Measurements from ENCODE around the gene CDC16. TPM values are rescaled to one million over a fixed set of nuclear protein-coding genes. Genes with fewer than 3 reads are reported as not detected.
"Not testable (repeated sequence)": the region's sequence is repeated elsewhere in the genome, so short reads cannot be mapped to it uniquely, and the experiment has no call there.

The CDC16 gene, protein sequence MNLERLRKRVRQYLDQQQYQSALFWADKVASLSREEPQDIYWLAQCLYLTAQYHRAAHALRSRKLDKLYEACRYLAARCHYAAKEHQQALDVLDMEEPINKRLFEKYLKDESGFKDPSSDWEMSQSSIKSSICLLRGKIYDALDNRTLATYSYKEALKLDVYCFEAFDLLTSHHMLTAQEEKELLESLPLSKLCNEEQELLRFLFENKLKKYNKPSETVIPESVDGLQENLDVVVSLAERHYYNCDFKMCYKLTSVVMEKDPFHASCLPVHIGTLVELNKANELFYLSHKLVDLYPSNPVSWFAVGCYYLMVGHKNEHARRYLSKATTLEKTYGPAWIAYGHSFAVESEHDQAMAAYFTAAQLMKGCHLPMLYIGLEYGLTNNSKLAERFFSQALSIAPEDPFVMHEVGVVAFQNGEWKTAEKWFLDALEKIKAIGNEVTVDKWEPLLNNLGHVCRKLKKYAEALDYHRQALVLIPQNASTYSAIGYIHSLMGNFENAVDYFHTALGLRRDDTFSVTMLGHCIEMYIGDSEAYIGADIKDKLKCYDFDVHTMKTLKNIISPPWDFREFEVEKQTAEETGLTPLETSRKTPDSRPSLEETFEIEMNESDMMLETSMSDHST
- 100 to 1,000 TPM in 1 of 4 donors, 10 to 100 TPM in 3; 50.1 to 149 (median 69.7) TPM for total RNA-seq

DNA sequence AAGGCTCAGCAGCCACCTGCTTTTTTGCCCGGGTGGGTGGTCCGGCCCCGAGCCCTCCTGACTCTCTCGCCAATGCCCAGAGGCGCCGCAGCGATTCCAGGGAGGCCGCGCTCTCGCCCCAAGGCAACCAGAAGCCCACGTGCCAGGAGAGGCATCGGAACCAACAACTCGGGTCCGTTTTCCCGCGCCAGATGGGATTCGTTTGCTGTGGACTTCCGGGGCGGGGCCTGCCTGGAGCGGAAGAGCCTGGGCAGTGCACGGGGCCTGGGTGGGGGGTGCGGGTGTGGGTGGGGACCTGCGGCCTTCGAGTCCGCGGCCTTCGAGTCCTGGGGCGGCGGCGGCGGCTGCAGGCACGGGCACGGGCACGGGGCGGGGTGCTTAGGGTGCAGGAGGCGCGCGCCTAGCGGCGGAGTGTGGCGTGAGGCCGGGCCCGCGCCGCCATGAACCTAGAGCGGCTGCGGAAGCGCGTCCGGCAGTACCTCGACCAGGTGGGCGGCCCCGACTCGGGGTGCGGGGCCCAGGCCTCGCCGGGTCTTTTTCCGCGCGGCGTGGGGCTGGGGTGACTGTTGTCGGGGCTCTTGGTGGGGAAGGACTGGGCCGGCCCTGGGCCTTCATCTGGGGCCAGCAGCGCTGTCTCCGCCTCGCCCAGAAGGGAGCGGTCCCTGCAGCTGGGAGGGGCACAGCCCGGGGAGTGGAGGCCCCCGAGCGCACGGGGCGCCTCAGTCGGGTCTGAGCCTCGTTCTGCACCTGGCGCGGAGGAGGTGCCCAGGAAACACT, at the start of gene CDC16:
TSS of gene CDC16 (plus strand) at position 253 of the 777 bp plus-strand sequence. CDS start at position 441, 188 bp downstream.
- Histone ChIP-seq H3K36me3 (peaks cover 0 to 31% (median 0%) of the 10 kb centered on the region in 3 donors), H3K27me3 (no peaks in the 10 kb centered on the region), H3K27ac (peak within 1 kb of the TSS; percentile 79 to 95 (median 94)), H3K9me3 (no peaks in the 10 kb centered on the region), H3K4me1 (peaks cover 0 to 12% (median 6%) of the 10 kb centered on the region in 4 donors), H3K4me3 (peak within 1 kb of the TSS; percentile 74 to 90 (median 88))
- TF ChIP-seq, protein P1, sequence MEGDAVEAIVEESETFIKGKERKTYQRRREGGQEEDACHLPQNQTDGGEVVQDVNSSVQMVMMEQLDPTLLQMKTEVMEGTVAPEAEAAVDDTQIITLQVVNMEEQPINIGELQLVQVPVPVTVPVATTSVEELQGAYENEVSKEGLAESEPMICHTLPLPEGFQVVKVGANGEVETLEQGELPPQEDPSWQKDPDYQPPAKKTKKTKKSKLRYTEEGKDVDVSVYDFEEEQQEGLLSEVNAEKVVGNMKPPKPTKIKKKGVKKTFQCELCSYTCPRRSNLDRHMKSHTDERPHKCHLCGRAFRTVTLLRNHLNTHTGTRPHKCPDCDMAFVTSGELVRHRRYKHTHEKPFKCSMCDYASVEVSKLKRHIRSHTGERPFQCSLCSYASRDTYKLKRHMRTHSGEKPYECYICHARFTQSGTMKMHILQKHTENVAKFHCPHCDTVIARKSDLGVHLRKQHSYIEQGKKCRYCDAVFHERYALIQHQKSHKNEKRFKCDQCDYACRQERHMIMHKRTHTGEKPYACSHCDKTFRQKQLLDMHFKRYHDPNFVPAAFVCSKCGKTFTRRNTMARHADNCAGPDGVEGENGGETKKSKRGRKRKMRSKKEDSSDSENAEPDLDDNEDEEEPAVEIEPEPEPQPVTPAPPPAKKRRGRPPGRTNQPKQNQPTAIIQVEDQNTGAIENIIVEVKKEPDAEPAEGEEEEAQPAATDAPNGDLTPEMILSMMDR (IDR thresholded peaks at IDR 0.05) = peak in 4 of 6 experiments; percentile 25 to 65 (median 64)
- TF ChIP-seq POLR2A (IDR thresholded peaks at IDR 0.05) = peak; percentile 47 to 77
- DNase-seq = peak; percentile 90 to 97 (median 96)

DNA sequence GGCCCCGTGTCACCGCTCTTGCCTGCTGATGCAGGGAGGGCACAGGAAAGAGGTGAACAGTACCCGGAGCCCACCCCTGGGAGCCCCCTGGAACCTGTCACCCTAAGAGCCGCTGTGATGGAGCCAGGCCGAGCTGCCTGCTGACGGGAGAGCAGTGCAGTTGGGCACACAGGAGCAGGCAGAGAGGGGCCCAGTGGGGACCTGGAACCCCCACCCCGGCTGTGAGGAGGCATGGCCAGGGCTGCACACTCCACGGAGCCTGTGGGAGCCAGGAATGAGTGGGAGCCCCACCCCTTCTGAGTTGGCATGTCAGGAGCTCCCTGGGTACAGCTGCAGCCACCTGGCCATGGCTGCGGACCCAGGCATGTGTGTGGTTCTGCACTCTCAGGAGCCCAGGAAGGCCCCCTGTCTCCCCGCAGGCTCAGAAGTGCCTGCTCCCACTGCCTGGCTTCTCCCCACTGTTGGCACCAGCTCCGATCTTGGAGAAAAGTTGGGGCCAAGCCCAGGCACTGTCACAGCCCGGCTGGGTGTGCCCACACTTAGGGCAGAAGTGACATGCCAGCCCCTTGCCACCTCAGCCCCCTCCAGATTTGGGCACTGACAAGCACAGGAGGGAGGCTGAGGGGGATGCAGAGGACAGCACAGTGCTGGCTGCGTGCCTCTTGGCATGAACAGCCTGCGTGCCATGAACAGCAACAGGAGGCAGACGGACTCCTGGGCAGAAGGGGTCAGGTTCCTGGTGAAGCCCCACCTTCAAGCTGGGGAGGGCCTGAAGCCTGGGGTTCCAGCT, 49.3 kb upstream of the CDC16 start:
- H3K9me3 ChIP-seq = peaks cover 0 to 10% (median 0%) of the 10 kb centered on the region in 4 donors
- H3K4me3 ChIP-seq = no peak overlapping the region

DNA sequence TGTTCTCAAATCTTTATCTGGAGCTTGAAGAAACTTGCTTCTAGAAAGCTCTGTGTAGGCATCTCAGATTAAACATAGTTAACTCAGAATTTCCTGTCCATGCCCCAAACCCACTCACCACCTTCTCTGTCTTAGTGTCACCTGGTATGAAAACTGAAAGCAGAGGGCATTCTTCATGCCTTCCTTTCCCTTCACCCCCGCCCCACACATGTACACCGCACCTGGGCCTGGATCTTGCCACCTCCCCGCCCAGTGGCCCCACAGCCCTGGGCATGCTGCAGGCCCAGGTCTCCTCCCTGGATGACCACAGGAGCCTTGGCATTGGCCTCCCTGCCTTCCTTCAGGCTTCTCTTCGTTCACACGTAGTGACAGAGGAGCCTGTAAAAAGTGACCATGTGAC, 39.8 kb upstream of the CDC16 start:
- no peak for DNase-seq
- H3K9me3 ChIP-seq = no peaks in the 10 kb centered on the region
- no peak overlapping the region for H3K27ac ChIP-seq
- no peaks in the 10 kb centered on the region for H3K4me1 ChIP-seq
- H3K36me3 ChIP-seq = no peaks in the 10 kb centered on the region
- TF ChIP-seq, protein P1 (IDR thresholded peaks at IDR 0.05) = no peak
- TF ChIP-seq POLR2A (IDR thresholded peaks at IDR 0.05) = no peak
- H3K4me3 ChIP-seq = no peak overlapping the region
- no peaks in the 10 kb centered on the region for H3K27me3 ChIP-seq

More for the DNA sequence above, 49.3 kb upstream of the CDC16 start:
- TF ChIP-seq, protein P1 (IDR thresholded peaks at IDR 0.05) = no peak
- no peak for TF ChIP-seq POLR2A (IDR thresholded peaks at IDR 0.05)
- no peaks in the 10 kb centered on the region for H3K4me1 ChIP-seq
- H3K36me3 ChIP-seq = no peaks in the 10 kb centered on the region
- no peak for DNase-seq
- H3K27ac ChIP-seq = no peak overlapping the region
- H3K27me3 ChIP-seq = no peaks in the 10 kb centered on the region

DNA sequence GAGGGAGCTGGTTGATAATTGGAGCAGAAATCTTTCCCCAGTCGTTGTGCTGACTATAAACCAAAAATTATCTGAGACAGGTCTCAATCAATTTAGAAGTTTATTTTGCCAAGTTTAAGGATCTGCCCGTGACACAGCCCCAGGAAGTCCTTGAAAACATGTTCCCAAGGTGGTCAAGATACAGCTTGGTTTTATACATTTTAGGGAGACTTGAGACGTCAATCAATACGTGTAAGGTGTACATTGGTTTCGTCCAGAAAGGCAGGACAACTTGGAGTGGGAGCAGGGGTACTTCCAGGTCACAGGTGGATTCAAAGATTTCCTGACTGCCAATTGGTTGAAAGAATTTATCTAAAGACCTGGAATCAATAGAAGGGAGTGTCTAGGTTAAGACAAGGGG, 38.1 kb upstream of the CDC16 start:
- Histone ChIP-seq H3K4me3 (no peak overlapping the region), H3K36me3 (no peaks in the 10 kb centered on the region), H3K27me3 (no peaks in the 10 kb centered on the region), H3K27ac (no peak overlapping the region), H3K4me1 (no peaks in the 10 kb centered on the region), H3K9me3 (no peaks in the 10 kb centered on the region)
- no peak for DNase-seq
- TF ChIP-seq, protein P1 (IDR thresholded peaks at IDR 0.05) = no peak
- TF ChIP-seq POLR2A (IDR thresholded peaks at IDR 0.05) = no peak

DNA sequence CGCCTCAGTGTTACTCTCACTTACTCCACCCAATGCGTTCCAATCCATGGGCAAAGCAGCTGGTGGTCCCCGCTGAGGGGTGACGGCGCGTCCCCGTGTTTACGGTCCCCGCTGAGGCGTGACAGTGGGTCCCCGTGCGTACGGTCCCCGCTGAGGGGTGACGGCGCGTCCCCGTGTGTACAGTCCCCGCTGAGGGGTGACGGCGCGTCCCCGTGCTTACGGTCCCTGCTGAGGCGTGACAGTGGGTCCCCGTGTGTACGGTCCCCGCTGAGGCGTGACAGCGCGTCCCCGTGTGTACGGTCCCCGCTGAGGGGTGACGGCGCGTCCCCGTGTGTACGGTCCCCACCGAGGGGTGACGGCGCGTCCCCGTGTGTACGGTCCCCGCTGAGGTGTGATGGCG, 36.1 kb upstream of the CDC16 start:
- Histone ChIP-seq H3K4me3 (no peak overlapping the region), H3K4me1 (no peaks in the 10 kb centered on the region), H3K9me3 (no peaks in the 10 kb centered on the region), H3K27me3 (no peaks in the 10 kb centered on the region), H3K36me3 (no peaks in the 10 kb centered on the region), H3K27ac (no peak overlapping the region)
- no peak for TF ChIP-seq POLR2A (IDR thresholded peaks at IDR 0.05)
- no peak for DNase-seq

DNA sequence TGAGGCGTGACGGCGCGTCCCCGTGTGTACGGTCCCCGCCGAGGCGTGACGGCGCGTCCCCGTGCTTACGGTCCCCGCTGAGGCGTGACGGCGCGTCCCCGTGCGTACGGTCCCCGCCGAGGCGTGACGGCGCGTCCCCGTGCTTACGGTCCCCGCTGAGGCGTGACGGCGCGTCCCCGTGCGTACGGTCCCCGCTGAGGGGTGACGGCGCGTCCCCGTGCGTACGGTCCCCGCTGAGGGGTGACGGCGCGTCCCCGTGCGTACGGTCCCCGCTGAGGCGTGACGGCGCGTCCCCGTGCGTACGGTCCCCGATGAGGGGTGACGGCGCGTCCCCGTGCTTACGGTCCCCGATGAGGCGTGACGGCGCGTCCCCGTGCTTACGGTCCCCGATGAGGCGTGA, 35.2 kb upstream of the CDC16 start:
- H3K36me3 ChIP-seq, H3K9me3 ChIP-seq, H3K27ac ChIP-seq, DNase-seq, H3K4me3 ChIP-seq, H3K27me3 ChIP-seq, H3K4me1 ChIP-seq: not testable (repeated sequence)

Data from Peyer's patch (tissue), 4 donors.